ENCODE measurements around the gene UBE2E1.

GRCh38 chr3:23879485-23879884, 73.7 kb downstream of the UBE2E1 start:
- TF ChIP-seq CTCF (IDR thresholded peaks at IDR 0.05), result no peak
- TF ChIP-seq POLR2A (IDR thresholded peaks at IDR 0.05), result no peak
- TF ChIP-seq POLR2AphosphoS5 (IDR thresholded peaks at IDR 0.05), result no peak
- TF ChIP-seq EP300 (IDR thresholded peaks at IDR 0.05), result no peak

Data from gastroesophageal sphincter (tissue), 3 donors.